ENCODE results near the gene ATP13A1.
"Not testable (repeated sequence)": the region's sequence is repeated elsewhere in the genome, so short reads cannot be mapped to it uniquely, and the experiment has no call there.

ATP13A1 gene

DNA sequence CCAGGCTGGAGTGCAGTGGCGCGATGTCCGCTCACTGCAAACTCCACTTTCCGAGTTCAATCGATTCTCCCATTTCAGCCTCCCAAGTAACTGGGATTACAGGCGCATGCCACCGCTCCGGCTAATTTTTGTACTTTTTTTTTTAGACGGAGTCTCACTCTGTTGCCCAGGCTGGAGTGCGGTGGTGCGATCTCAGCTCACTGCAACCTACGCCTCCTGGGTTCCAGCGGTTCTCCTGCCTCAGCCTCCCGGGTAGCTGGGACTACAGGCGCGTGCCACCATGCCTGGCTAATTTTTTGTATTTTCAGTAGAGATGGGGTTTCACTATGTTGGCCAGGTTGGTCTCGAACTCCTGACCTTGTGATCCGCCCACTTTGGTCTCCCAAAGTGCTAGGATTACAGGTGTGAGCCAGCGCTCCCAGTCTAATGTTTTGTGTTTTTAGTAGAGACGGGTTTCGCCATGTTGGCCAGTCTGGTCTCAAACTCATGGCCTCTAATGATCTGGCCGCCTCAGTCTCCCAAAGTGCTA, 2.0 kb upstream of the ATP13A1 start:
- not testable (repeated sequence) for DNase-seq (ENCODE audit: low read depth in 1 of 2, low spot score in 1 of 2)

DNA sequence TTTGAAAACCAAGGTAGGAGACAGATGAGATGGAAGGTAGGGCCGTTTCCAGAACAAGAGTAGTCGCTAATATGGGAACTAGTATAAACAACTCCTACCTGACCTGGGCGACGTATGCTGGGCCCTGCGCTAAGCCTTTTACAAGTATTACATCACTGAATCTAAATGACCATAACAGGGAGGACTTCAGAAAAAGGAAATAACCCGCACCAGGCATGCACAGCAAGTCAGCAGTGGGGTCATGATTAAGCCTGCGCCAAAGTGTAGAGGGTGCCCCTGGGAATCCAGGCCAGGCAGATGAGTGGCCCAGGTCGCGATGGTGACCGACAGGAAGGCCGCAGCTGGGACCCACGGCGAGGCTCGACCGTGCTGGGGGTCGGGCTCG, 613 bp downstream of the ATP13A1 start:
- no peak for DNase-seq (ENCODE audit: low read depth in 1 of 2, low spot score in 1 of 2)

DNA sequence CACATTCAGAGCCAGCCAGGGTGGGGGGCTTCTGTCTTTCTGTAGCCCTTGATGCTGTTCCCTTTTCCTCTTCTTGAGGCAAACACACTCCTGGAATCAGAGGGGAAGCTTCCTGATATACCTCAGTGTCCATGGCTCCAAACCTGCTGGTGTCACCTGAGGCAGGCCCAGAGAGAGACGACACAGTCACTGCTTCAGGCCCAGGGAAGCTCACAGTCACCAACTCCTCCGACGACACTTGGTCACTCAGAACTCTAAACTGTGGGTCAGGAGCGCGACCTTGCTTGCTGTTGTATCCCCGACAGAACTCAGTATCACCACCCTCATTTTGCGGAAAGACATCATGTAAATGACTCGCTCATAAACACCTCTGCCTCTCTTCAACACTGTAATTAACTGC, 1.1 kb downstream of the ATP13A1 start:
- DNase-seq (ENCODE audit: low read depth in 1 of 2, low spot score in 1 of 2): no peak

DNA sequence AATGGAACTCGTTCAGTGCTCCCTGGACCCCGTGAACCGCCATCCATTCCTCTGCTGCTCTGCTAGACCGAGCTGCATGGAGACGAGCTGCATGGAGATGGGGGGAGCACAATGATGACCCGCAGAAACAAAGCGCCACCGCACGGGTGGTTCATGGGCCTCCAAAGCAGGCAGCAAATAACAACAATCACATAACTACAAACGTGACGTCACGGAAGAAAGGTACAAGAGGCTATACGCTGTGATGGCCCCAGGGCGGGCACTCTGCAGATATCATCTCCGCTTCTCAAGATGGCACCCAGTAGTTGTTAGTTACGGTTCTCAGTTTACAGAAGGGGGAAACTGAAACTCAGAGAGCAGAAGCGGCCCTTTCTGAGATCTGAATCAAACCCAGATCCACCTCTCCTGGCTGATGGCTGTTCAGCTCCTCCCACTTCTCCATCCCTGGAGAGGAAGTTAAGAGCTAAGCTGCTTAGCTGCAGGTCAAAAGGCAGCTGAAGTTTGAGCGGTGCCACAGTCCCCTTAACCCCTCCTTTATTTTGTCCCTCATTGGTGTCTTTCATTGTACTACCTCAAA, 1.7 kb downstream of the ATP13A1 start:
- no peak for DNase-seq (ENCODE audit: low read depth in 1 of 2, low spot score in 1 of 2)

DNA sequence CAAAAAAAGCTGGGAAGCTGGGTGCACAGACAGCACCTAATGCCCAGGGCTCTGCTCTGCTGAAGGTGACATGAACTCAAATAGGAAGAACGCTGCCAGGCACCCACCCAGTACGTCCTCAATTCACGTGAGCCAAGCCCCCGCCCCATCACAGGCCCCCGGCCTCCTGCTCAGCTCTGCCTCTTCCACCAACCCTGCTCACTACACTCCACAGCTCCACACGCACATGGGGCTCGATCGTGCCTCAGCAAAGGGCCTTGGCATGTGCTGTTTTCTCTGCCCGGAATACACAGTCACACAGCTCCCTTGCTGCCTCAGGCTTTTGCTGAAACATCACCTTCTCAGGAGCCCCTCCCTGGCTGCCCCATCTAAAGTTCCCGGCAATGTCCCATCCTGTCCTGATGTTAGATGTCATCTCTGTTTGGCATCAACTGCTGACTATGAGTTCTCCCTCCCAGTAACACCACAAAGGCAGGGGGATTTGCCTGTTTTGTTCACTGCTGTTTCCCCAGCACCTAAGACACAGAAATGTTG, 2.3 kb downstream of the ATP13A1 start:
- DNase-seq (ENCODE audit: low read depth in 1 of 2, low spot score in 1 of 2): no peak

DNA sequence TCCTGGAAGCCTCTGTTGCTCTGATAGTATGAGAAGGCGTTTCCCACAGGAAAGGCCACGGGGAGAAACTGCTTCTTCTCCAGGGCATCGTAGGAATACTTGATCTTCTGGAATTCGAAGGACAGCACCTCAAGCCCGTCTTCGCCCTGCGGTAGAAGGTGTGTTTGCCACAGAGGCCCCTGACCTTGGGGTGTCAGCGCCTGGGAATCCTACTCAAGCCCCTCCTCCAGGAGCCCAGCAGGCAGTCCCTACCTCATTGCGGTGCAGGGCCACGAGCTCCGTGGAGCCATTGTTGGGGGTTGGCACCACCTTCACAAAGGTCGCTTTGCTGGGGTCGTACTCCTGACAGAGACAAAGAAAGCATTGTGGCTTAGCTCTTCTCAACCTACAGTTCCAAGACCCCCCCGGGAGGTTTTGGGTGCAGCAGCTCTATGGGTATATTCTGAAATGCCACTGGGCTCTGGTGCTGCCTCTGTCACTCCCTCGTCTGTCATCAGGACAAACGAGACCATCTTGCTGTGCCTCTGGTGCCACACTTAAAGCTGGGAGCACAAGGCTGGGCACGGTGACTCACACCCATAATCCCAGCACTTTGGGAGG, 3.7 kb downstream of the ATP13A1 start:
- no peak for DNase-seq (ENCODE audit: low read depth in 1 of 2, low spot score in 1 of 2)

DNA sequence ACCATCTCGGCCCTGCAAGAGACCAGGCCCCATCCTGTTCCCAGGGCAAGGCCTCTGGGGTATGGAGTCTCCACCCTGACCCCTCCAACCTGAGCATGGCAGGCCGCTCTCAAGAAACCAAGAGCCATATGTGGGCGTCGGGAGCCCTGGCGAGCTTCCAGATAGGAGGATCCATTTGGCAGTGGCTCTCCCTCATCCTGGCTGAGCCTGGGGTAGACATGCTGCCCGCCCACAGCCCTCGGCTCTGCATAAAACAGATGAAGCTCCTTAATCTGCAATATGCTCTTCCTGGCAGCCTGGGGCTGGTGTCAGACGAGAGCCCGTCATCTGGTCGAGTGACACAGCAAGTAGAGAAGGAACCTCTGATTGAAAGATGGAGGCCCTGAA, 6.1 kb downstream of the ATP13A1 start:
- DNase-seq (ENCODE audit: low read depth in 1 of 2, low spot score in 1 of 2): no peak

DNA sequence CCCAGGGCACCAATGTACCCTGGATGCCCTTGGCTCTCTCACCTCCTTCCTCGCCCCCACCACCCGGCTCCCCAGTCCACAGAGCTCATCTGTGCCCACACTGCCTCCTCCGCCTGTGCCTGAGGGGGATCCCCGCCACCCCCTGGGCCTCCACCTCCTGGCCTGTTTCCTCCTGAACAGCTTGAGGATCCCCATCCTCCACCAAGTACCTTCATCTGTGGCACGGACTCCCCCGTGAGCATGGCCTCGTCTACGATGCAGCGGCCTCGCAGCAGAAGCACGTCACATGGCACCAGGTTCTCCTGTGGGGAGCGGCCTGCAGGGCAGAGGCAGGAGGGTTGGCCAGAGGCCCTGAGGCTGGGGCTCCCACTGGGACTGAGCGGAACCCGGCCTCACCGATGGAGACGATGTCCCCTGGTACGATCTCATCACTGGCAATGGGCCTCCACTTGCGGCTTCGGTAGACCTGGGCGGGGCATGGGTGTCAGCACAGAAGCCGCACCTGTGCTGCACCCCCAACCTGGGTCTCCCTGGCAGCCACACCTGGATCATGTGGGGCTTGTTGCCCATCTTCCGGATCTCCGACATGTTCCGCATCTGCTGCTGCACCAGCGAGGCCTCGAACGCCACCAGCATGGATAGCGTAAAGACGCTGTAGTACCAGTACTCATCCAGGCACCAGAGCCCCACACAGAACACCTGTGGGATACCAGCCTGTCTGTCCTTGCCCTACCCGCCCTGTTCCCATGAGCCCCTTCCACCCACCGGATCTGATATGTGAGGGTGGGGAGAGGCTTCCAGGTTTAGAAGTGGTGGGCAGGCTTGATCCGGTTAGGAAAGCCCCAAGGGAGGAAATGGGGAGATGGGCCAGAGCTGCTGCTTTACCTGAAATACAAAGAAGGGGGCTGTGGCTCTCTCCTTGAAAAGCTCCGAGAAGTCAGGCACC, 6.8 kb downstream of the ATP13A1 start:
- no peak for DNase-seq (ENCODE audit: low read depth in 1 of 2, low spot score in 1 of 2)

DNA sequence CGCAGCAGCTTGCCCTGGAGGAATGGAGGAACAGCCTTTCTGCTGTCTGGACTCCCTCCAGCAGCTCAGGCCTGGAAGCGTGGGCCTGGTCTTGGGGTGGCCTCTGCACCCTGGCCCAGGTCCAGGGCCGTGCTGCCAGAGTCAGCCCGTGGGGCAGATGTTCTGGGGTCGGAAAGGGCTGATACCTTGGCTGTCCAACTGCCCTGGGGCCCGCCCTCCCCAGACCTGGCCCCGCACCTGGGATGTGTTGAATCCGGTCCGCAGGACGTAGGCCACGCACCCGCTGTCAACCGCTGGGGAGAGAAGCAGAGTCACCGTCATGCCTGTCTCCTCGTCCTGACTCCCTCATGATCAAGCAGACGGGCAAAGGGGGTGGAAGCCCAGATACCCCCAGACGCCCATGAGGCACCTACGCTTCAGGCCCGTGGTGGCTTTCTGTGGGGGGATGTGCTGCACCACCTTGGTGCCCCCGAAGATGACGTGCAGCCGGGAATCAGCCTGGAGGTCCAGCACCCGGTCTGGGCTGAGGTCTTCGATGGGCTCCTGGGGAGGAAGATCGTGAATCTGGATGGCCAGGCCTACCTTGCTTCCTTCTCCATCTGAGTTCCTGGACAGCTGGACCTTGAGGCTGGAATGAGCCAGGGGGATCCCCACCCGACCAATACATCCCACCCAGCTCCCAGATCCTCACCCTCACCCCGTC, 7.7 kb downstream of the ATP13A1 start:
- DNase-seq (ENCODE audit: low read depth in 1 of 2, low spot score in 1 of 2): no peak

DNA sequence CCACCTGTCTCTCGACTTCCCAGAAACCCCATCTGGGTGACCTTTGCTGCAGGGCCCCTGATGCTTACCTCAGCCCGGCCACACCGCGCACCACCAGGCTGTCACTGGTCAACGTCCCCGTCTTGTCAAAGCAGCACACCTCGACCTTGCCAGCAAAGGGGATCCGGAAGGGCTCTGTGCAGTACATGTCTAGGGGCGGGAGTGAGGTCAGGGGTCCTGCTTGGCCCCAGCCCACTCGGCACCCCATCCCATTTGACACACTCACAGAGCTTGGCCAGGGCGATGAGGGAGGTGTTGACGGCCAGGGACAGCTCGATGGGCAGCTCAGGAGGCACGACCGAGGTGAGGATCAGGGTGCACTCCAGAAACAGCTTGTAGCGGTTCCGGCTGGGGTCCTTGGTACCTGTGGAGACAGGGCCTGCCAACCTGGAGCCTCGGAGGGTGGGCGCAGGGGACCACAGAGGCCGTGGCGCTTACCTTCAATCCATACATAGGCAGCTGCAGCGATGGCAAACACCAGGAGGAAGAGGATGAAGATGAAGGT, 8.4 kb downstream of the ATP13A1 start:
- DNase-seq (ENCODE audit: low read depth in 1 of 2, low spot score in 1 of 2): no peak

DNA sequence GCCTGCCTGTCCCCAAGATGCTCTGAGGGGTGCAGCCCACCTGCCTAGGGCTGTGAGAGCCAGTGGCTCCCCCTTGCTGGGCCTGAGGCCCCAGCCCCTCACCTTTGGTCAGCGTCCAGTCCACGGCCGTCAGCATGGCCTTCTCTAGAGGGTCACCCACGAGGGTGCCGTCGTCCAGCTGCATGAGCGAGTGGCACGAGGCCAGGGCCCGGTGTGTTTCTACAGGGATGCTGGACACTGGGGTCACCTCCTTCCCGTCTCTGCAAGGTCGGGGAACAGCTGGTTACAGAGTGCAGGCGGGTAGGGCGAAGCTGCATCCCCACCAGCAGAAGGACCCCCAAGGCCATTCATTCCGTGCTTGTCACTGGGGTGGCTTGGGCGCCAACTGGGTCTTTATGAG, 9.0 kb downstream of the ATP13A1 start:
- DNase-seq (ENCODE audit: low read depth in 1 of 2, low spot score in 1 of 2): no peak

DNA sequence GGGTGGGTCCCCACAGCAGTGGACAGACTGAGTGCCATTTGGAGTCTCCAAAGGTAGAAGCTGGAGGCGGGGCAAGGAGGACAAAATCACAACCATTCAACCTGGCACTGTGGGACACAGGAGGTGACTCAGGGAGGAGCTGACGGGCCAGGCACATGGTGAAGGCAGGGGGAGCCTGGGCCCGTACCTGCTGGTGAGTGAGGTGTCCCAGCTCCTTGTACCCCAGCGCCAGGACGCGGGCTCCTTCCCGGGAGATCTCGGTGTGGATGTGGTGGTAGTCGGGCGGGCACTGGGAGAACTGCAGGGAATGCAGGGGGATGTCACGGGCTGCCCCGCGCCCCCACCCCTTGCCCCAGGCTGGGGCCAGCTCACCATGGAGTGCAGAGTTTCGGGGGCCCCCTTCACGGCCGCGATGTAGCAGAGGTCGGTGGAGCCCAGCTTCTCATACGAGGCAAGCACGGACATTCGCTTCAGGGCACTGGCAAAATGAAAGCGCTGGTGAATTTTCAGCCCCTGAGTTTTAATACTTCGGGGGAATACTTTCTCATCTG, 9.8 kb downstream of the ATP13A1 start:
- no peak for DNase-seq (ENCODE audit: low read depth in 1 of 2, low spot score in 1 of 2)

DNA sequence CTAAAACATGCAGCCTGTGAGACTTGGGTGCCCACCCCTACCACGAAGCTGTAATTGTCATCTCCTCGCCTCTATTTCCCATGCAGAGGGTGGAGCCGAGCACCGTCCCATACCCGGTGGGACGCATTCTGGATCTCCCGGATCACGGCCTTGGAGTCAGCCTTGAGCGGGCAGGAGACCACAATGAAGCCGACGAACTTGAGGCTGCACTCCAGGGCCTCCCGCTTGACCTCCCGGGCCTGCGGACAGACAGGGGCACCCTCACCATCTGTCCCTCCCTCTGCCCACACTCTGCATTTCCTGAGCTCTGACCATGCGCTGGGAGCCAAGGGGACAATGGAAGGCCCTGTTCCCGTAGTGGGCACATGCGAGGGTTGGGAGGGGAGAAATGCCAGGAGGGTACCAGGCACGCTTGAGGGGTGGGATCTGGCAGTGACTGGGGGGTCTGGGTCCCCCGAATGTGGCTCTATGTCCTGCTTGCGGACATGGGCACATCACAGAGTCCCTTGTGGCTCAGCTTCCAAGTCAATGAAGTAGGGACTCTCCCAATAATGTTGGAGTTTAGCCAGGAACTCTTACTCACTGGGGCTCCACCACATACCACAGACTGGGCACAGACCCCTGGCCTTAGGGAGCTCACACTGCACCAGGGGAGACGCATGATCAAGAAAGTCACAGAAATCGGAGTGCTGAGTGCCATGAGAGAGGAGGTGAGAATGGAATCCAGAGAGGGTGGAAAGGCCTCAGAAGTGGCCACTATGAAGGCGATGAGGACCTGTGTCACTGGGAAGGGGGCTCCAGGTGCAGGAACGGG, 10.8 kb downstream of the ATP13A1 start:
- no peak for DNase-seq (ENCODE audit: low read depth in 1 of 2, low spot score in 1 of 2)

DNA sequence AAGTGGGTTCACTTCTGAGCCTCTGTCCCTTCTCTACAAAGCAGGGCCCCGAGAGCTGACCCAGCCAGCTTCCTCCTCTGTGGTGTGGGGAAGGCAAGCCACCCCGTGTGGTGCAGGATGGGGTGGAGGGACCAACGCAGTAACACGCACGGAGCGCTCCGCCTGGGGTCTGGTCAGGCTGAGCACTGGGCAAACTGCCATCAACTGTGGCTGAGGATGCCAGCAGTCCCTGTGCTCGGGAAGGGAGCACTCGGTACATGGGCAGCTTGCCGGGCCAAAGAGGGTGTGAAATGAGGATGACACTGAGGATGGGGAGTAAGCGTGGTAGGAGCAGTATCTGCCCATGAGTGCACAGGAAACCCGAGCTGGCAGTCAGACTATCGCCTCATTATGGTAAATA, 12.4 kb downstream of the ATP13A1 start:
- DNase-seq (ENCODE audit: low read depth in 1 of 2, low spot score in 1 of 2): no peak

DNA sequence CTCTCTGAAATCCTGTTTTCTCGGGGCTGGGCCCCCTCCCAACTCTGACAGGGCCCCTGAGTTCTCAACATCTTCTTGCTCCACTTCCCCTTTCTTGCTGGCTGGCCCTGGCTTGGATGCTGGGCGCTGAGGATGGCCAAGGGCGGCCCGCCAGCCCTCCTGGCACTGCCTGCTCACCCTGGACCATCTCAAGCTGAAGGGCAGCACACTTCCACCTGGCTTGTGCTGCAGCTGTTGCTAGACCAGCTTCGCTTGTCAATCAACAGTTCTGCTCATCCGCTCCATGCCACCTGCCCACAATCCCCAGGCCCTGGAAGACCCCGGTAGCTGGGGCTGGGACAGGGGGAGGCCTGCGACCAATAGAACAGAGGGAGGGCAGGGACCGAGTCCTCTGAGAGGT, 13.1 kb downstream of the ATP13A1 start:
- no peak for DNase-seq (ENCODE audit: low read depth in 1 of 2, low spot score in 1 of 2)

DNA sequence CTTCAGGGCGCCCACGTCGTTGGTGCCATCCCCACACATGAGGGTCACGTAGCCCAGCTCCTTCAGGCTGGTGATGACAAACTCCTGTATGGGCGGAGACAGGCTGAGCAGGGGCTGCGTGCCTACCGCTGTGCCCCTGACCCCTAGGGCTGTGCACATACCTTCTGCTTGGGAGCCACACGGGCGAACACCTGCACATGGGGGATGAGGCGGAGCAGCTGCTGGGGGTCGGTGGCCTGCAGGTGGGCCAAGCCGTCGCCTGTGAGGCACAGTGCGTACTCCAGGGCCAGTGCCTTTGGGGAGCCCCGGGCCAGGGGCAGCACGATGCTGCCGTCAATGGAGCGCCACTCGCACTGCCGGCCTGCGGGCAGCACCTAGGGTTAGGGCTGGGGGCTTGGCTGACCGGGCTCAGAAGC, 13.9 kb downstream of the ATP13A1 start:
- DNase-seq (ENCODE audit: low read depth in 1 of 2, low spot score in 1 of 2): no peak

DNA sequence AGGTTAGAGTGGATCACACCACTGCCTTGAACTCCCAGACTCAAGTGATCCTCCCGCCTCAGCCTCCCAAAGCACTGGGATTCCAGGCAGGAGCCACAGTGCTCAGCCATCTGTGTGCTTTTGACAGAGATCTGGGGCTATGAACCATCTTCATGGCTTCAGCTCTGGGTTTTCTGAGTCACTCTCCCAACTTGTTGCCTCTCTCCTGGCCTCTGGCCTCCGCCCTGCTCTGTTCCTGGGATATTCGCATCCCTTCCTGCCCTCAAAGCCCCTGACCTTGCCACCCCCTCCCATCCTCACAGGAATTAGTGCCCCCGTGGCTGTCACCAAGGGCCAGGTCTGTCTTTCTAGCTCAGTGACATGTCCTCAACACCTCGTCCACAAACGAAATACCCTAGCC, 14.3 kb downstream of the ATP13A1 start:
- no peak for DNase-seq (ENCODE audit: low read depth in 1 of 2, low spot score in 1 of 2)

DNA sequence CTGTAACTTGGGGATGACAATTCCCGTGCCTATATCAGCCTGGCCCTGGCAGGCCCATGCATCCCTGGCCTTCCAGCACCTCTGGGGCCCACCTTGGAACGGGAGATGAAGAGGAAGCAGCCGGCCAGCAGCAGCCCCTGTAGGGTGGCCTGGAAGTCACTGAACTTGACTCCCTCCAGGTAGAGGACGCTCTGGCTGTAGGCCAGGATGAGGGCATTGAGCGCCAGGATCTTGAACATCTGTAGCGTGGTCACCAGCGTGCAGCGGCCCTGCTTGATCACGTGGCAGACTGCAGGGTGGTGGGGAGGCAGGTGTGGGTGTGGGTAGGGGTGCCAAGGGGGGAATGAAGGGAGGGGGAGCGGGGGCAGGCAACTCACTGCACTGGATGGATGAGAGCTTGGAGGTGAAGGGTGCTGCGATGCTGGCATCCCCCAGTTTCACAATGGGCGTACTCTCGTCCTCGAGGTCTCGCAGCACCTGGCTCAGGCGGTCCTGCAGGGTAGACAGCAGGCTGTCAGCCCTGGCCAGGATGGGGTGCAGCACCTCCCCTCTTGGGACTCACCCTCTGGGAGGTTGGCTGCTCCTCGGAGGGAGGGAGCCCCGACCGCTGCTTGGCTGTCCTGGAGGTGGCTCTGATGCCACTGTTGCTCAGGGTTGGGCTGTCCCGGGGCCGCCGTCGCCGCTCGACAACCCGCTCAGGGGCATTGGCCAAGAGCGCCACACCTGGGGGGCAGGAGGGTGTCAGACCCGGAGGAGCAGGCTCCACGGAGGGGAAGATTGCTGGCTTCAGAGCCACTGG, 16.2 kb downstream of the ATP13A1 start:
- DNase-seq (ENCODE audit: low read depth in 1 of 2, low spot score in 1 of 2): no peak
